IMR-90 (cell line): ENCODE data around the gene TRIM71.
"Not testable (repeated sequence)": the region's sequence is repeated elsewhere in the genome, so short reads cannot be mapped to it uniquely, and the experiment has no call there.

Source experiments
- CEBPB ChIP-seq: IDR thresholded peaks from 2 replicates; pipeline ENCODE4 v1.6.1; 2012; ENCODE audit warnings: low read depth, low read length, improper control_type of control experiment
- CHD1 ChIP-seq: IDR thresholded peaks from 2 replicates; pipeline ENCODE4 v1.6.1; 2012; ENCODE audit warnings: low read depth, low read length, improper control_type of control experiment
- FOS ChIP-seq: fragments of 150-350 bp; IDR thresholded peaks from 2 replicates; pipeline ENCODE4 v1.6.1; 2016; ENCODE audit warnings: low read depth, low read length
- MAFK ChIP-seq: IDR thresholded peaks from 2 replicates; pipeline ENCODE4 v1.6.1; 2012; ENCODE audit warnings: low read depth, low read length, improper control_type of control experiment
- MXI1 ChIP-seq: IDR thresholded peaks from 2 replicates; pipeline ENCODE4 v1.6.1; 2012; ENCODE audit warnings: low read depth, mild to moderate bottlenecking, low read length, moderate library complexity, borderline replicate concordance
- POLR2A ChIP-seq: IDR thresholded peaks from 2 replicates; pipeline ENCODE4 v1.6.1; 2012; ENCODE audit warnings: mild to moderate bottlenecking, low read depth, low read length
- RAD21 ChIP-seq: IDR thresholded peaks from 2 replicates; pipeline ENCODE4 v1.6.1; 2012; ENCODE audit warnings: low read length, improper control_type of control experiment
- RCOR1 ChIP-seq: IDR thresholded peaks from 2 replicates; pipeline ENCODE4 v1.6.1; 2012; ENCODE audit warnings: mild to moderate bottlenecking, low read length, improper control_type of control experiment; ENCODE audit not compliant: insufficient replicate concordance
- RFX5 ChIP-seq: IDR thresholded peaks from 2 replicates; pipeline ENCODE4 v1.8.0; 2012; ENCODE audit warnings: low read depth, mild to moderate bottlenecking, low read length, moderate library complexity
- SMC3 ChIP-seq: fragments of 150-350 bp; IDR thresholded peaks from 2 replicates; pipeline ENCODE4 v1.6.1; 2016; ENCODE audit warnings: low read depth, mild to moderate bottlenecking, antibody characterized with exemption, low read length, moderate library complexity
- TF ChIP-seq, protein P1 (sequence below): conservative IDR thresholded peaks from 2 replicates; pipeline ENCODE4 v1.5.1; 2012; ENCODE audit warnings: mild to moderate bottlenecking, low read depth, low read length, improper control_type of control experiment
- TF ChIP-seq, protein P2 (sequence below): fragments of 150-350 bp; IDR thresholded peaks from 2 replicates; pipeline ENCODE4 v1.6.1; 2017; ENCODE audit warnings: mild to moderate bottlenecking, antibody characterized with exemption, low read length, low read depth
- TF ChIP-seq, protein P3 (sequence below): fragments of 150-350 bp; IDR thresholded peaks from 2 replicates; pipeline ENCODE4 v1.6.1; 2016; ENCODE audit warnings: low read depth, mild to moderate bottlenecking, low read length, moderate library complexity, borderline replicate concordance

DNA sequence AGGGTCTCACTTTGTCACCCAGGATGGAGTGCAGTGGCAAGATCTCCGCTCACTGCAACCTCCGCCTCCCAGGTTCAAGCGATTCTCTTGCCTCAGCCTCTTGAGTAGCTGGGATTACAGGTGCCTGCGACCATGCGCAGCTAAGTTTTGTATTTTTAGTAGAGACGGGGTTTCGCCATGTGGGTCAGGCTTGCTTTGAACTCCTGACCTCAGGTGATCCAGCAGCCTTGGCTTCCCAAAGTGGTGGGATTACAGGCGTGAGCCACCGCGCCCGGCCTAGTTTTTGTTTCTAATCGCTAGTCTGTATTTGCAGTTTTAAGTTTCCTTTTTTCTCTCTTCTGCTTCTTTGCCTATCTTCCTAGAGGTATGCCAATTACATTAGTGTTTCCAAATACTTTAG, 127.8 kb downstream of the TRIM71 start:
- TF ChIP-seq, protein P1, sequence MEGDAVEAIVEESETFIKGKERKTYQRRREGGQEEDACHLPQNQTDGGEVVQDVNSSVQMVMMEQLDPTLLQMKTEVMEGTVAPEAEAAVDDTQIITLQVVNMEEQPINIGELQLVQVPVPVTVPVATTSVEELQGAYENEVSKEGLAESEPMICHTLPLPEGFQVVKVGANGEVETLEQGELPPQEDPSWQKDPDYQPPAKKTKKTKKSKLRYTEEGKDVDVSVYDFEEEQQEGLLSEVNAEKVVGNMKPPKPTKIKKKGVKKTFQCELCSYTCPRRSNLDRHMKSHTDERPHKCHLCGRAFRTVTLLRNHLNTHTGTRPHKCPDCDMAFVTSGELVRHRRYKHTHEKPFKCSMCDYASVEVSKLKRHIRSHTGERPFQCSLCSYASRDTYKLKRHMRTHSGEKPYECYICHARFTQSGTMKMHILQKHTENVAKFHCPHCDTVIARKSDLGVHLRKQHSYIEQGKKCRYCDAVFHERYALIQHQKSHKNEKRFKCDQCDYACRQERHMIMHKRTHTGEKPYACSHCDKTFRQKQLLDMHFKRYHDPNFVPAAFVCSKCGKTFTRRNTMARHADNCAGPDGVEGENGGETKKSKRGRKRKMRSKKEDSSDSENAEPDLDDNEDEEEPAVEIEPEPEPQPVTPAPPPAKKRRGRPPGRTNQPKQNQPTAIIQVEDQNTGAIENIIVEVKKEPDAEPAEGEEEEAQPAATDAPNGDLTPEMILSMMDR: not testable (repeated sequence)
- TF ChIP-seq, protein P2, sequence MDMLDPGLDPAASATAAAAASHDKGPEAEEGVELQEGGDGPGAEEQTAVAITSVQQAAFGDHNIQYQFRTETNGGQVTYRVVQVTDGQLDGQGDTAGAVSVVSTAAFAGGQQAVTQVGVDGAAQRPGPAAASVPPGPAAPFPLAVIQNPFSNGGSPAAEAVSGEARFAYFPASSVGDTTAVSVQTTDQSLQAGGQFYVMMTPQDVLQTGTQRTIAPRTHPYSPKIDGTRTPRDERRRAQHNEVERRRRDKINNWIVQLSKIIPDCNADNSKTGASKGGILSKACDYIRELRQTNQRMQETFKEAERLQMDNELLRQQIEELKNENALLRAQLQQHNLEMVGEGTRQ: not testable (repeated sequence)
- not testable (repeated sequence) for TF ChIP-seq POLR2A, RAD21, MAFK, CEBPB, RFX5, RCOR1, SMC3, MXI1, FOS, CHD1
- TF ChIP-seq, protein P3, sequence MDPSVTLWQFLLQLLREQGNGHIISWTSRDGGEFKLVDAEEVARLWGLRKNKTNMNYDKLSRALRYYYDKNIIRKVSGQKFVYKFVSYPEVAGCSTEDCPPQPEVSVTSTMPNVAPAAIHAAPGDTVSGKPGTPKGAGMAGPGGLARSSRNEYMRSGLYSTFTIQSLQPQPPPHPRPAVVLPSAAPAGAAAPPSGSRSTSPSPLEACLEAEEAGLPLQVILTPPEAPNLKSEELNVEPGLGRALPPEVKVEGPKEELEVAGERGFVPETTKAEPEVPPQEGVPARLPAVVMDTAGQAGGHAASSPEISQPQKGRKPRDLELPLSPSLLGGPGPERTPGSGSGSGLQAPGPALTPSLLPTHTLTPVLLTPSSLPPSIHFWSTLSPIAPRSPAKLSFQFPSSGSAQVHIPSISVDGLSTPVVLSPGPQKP: not testable (repeated sequence)
